ENCODE data around the gene GDF9.

GDF9 gene

DNA sequence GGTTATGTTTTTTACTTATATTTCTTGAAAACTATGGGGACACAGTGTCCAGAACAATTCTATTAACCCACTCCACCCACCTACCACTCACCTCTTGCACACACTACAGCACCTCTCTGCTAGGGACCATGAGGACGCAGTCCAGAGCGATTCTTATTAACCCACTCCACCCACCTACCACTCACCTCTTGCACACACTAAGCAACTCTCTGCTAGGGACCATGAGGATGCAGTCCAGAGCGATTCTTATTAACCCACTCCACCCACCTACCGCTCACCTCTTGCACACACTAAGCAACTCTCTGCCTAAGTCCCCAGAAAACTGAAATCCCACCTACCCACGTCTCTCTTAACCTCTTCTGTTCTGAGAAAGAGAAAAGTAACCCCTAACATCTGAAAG is 33.7 kb downstream of the GDF9 start:
- intact Hi-C loops (cut with DNase I; ENCODE audit: low total_unique reads), result no loop called here
- no peak for DNase-seq
- Histone ChIP-seq H3K4me1 (peaks cover 0 to 15% (median 9%) of the 10 kb centered on the region in 4 donors), H3K27me3 (no peaks in the 10 kb centered on the region), H3K27ac (no peak overlapping the region), H3K36me3 (no peaks in the 10 kb centered on the region), H3K4me3 (no peak overlapping the region), H3K9me3 (no peaks in the 10 kb centered on the region)
- TF ChIP-seq CTCF (IDR thresholded peaks at IDR 0.05), result no peak

DNA sequence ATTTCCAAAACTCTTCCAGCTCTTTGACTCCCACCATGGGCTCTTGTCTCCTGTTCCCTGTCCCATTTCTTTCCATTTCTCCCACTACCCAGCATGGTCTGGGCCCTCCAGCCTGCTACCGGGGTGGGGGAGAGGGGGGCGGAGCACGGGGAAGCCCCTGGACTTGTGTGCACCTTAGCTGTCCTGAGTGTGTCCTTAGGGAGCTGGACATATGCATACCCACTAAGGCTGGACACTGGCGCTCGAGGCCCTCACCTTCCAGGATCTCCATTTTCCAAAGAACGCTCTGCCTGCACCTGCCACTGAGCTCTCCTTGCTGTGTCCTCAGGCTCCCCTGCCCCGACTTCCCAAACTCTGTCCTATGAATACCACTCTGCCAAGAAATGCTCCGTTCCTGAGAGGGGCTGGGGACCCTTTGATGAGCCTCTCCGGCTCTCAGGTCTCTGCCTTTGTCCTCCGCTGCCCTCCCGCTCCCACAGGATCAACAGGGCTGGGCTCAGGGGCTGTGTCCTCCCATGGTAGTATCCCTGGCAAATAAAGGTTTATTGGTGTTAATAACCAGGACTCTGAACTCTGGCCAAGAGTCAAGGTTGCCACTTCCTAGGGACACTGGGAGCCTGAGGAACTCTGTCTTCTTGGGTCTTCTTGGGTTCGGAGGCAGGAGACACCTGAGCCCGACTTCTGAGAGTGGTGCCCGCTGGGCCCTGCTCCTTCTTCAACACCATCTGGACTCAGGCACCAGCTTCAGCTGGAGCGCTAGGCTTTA is 35.0 kb downstream of the GDF9 start:
- DNase-seq, result no peak
- H3K36me3 ChIP-seq, result no peaks in the 10 kb centered on the region
- intact Hi-C loops (cut with DNase I; ENCODE audit: low total_unique reads), result no loop called here
- H3K4me3 ChIP-seq, result peak overlapping the region; percentile 67 to 75
- H3K27ac ChIP-seq, result no peak overlapping the region
- no peak for TF ChIP-seq CTCF (IDR thresholded peaks at IDR 0.05)
- peaks cover 0 to 19% (median 9%) of the 10 kb centered on the region in 4 donors for H3K4me1 ChIP-seq
- H3K27me3 ChIP-seq, result peaks cover 0 to 3% of the 10 kb centered on the region in 2 donors
- H3K9me3 ChIP-seq, result no peaks in the 10 kb centered on the region

DNA sequence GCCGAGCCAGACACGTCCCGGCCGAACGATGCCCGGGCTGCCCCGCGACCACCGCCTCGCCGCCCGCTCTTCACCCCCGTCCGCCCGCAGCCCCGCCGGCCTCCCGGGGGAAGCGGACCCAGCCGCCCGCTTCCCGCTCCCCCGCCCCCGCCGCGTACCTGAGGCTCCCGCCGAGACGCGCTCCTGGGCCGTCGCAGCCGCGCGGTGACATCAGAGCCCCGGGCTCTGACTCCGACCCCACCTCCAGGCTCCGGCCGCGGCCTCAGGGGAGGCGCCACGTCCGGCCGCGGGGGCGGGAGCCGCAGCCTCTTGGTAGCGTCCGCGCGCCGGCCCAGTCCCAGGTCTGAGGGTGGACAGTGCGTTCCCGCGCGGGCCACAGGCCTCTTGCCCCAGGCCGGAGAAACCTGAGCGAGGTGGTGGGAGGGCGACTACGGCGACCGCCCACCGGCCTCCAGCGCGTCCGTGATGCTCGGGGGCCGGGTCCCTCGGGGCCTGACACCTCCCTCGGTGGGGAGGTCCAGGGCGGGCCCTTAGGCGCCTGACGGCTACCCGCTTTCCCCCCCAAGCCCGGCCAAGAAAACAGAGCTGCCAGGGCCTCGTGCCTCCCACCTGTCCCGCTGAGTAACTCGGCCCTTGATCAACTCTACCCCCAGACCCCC is 35.7 kb downstream of the GDF9 start, which contains the start of gene SHROOM1:
TSS of gene SHROOM1 (minus strand) at position 212 of the 659 bp plus-strand sequence. CDS start 4,507 bp downstream, outside the sequence.
- DNase-seq, result peak in 1 of 2 donors; percentile 78
- peak within 1 kb of the TSS; percentile 67 to 75 for H3K4me3 ChIP-seq
- peaks cover 0 to 19% (median 13%) of the 10 kb centered on the region in 4 donors for H3K4me1 ChIP-seq
- H3K27me3 ChIP-seq, result peaks cover 0 to 7% of the 10 kb centered on the region in 2 donors
- no peak for TF ChIP-seq CTCF (IDR thresholded peaks at IDR 0.05)
- no peaks in the 10 kb centered on the region for H3K9me3 ChIP-seq
- H3K27ac ChIP-seq, result peak within 1 kb of the TSS; percentile 42 to 51
- intact Hi-C loops (cut with DNase I; ENCODE audit: low total_unique reads), result no loop called here
- H3K36me3 ChIP-seq, result peaks cover 0 to 3% (median 0%) of the 10 kb centered on the region in 3 donors

DNA sequence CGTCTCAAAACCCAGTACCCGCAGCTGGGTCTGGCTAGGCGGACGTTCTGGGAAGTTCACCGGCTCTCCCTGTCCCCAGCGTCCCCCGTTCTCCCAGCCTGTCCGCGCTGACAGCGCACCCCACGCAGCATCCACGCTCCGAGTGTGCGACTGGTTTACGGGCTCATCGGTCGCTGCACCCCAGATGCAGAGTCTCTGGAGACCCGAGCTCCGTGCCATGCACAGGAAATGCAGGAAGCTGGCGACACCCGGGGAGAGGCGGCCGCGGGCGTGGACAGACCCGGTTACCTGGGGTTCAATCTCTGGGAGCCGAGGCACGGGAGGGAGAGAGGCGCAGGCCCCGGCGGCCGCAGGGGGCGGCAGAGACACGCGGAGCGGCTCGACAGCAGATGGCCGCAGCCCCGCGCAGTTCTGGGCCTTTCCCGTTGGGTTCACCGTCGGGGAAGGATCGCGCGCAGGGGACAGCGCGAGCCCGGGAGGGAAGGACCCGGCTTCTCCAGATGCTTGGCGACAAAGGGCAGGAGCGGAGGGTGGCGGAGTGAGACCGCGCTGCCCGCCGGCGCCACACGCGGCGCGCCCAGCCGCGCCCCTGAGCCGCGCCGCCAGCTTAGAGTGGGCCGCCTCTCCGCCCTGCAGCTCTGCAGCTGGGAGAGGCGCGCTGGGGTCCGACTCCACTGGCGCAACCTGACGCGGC is 36.4 kb downstream of the GDF9 start:
- intact Hi-C loops (cut with DNase I; ENCODE audit: low total_unique reads), result no loop called here

More for the DNA sequence above, 36.4 kb downstream of the GDF9 start:
- Histone ChIP-seq H3K36me3 (peaks cover 0 to 9% (median 0%) of the 10 kb centered on the region in 3 donors), H3K27ac (peak overlapping the region; percentile 42 to 51), H3K27me3 (peaks cover 0 to 7% of the 10 kb centered on the region in 2 donors), H3K9me3 (no peaks in the 10 kb centered on the region), H3K4me3 (peak overlapping the region; percentile 67 to 75), H3K4me1 (peaks cover 0 to 21% (median 13%) of the 10 kb centered on the region in 4 donors)
- TF ChIP-seq CTCF (IDR thresholded peaks at IDR 0.05), result peak; percentile 71 to 93
- peak; percentile 63 to 82 for DNase-seq
